ENCODE measurements around the gene CACNA1I. TPM values are rescaled to one million over a fixed set of nuclear protein-coding genes. Genes with fewer than 3 reads are reported as not detected.
A peak's percentile ranks its signal among the peaks of the same experiment; 100 is the strongest.

Gene CACNA1I
- total RNA-seq, 1 donor from 2014 or later, result 0.11 TPM

GRCh38 chr22:39593931-39594285 is 23.4 kb downstream of the CACNA1I start:
- peaks cover 21% of the 10 kb centered on the region for H3K27me3 Mint-ChIP-seq (ENCODE audit: insufficient read depth, low read depth)
- Histone ChIP-seq H3K4me2 (no peak overlapping the region), H4K20me1 (ENCODE audit: low read depth) (peaks cover 10% of the 10 kb centered on the region), H3K9me3 (ENCODE audit: low read depth) (no peaks in the 10 kb centered on the region), H3K79me2 (ENCODE audit: low read depth) (no peaks in the 10 kb centered on the region), H3K9ac (no peak overlapping the region), H3K36me3 (no peaks in the 10 kb centered on the region), H3F3A (ENCODE audit: low read depth) (peaks cover 3% of the 10 kb centered on the region), H3K27ac (no peak overlapping the region), H2AFZ (replicated peaks) (no peak overlapping the region), H3K27me3 (peaks cover 25% of the 10 kb centered on the region), H3K4me1 (peaks cover 6% of the 10 kb centered on the region), H3K4me3 (no peak overlapping the region)
- no peaks in the 10 kb centered on the region for H3K36me3 Mint-ChIP-seq
- TF ChIP-seq EZH2 (IDR thresholded peaks at IDR 0.05) (no peak), CTCF (IDR thresholded peaks at IDR 0.05) (no peak)
- no peak for DNase-seq (ENCODE audit: low spot score)
- H3K27ac Mint-ChIP-seq, result no peak overlapping the region
- H3K4me3 Mint-ChIP-seq, result no peak overlapping the region
- H3K9me3 Mint-ChIP-seq, result no peaks in the 10 kb centered on the region
- peaks cover 33% of the 10 kb centered on the region for H3K4me1 Mint-ChIP-seq

- peaks cover 6% of the 10 kb centered on the region for H3K4me1 ChIP-seq
- peaks cover 3% of the 10 kb centered on the region for H3F3A ChIP-seq (ENCODE audit: low read depth)
- H3K4me3 ChIP-seq, result no peak overlapping the region
- H3K4me3 Mint-ChIP-seq, result no peak overlapping the region
- peaks cover 33% of the 10 kb centered on the region for H3K4me1 Mint-ChIP-seq
- H4K20me1 ChIP-seq (ENCODE audit: low read depth), result peaks cover 10% of the 10 kb centered on the region
- no peak overlapping the region for H2AFZ ChIP-seq (replicated peaks)
- H3K27me3 Mint-ChIP-seq (ENCODE audit: insufficient read depth, low read depth), result peaks cover 21% of the 10 kb centered on the region
- TF ChIP-seq EZH2 (IDR thresholded peaks at IDR 0.05) (no peak), CTCF (IDR thresholded peaks at IDR 0.05) (no peak), EZH2phosphoT487 (IDR thresholded peaks at IDR 0.05) (no peak)
- no peak overlapping the region for H3K27ac Mint-ChIP-seq
- H3K9ac ChIP-seq, result no peak overlapping the region
- H3K27ac ChIP-seq, result no peak overlapping the region
- peak; percentile 49 for DNase-seq (ENCODE audit: low spot score)
- H3K79me2 ChIP-seq (ENCODE audit: low read depth), result no peaks in the 10 kb centered on the region
- no peak overlapping the region for H3K4me2 ChIP-seq
- H3K9me3 ChIP-seq (ENCODE audit: low read depth), result no peaks in the 10 kb centered on the region
- no peaks in the 10 kb centered on the region for H3K36me3 ChIP-seq
- no peaks in the 10 kb centered on the region for H3K9me3 Mint-ChIP-seq
- H3K27me3 ChIP-seq, result peaks cover 25% of the 10 kb centered on the region
- no peaks in the 10 kb centered on the region for H3K36me3 Mint-ChIP-seq
Observed at GRCh38 chr22:39594411-39594810, 23.9 kb downstream of the CACNA1I start.

- H3K9me3 Mint-ChIP-seq, result no peaks in the 10 kb centered on the region
- H3K4me2 ChIP-seq, result no peak overlapping the region
- H3K4me1 Mint-ChIP-seq, result peaks cover 26% of the 10 kb centered on the region
- no peak overlapping the region for H3K4me3 Mint-ChIP-seq
- no peak overlapping the region for H3K27ac ChIP-seq
- H3K9me3 ChIP-seq (ENCODE audit: low read depth), result no peaks in the 10 kb centered on the region
- no peaks in the 10 kb centered on the region for H3K4me1 ChIP-seq
- TF ChIP-seq CTCF (IDR thresholded peaks at IDR 0.05) (no peak), EZH2 (IDR thresholded peaks at IDR 0.05) (no peak), EZH2phosphoT487 (IDR thresholded peaks at IDR 0.05) (no peak)
- peaks cover 29% of the 10 kb centered on the region for H3K27me3 ChIP-seq
- H3K9ac ChIP-seq, result no peak overlapping the region
- H3K4me3 ChIP-seq, result no peak overlapping the region
- H3K36me3 ChIP-seq, result no peaks in the 10 kb centered on the region
- no peak for DNase-seq (ENCODE audit: low spot score)
- H3K27ac Mint-ChIP-seq, result peak overlapping the region; percentile 17
- no peaks in the 10 kb centered on the region for H3K36me3 Mint-ChIP-seq
- H4K20me1 ChIP-seq (ENCODE audit: low read depth), result peaks cover 10% of the 10 kb centered on the region
- no peak overlapping the region for H2AFZ ChIP-seq (replicated peaks)
- H3F3A ChIP-seq (ENCODE audit: low read depth), result peaks cover 3% of the 10 kb centered on the region
- H3K79me2 ChIP-seq (ENCODE audit: low read depth), result no peaks in the 10 kb centered on the region
- peaks cover 24% of the 10 kb centered on the region for H3K27me3 Mint-ChIP-seq (ENCODE audit: insufficient read depth, low read depth)
Observed at GRCh38 chr22:39595622-39596172, 25.1 kb downstream of the CACNA1I start.
